ENCODE measurements around the gene SH3BGR.

DNA sequence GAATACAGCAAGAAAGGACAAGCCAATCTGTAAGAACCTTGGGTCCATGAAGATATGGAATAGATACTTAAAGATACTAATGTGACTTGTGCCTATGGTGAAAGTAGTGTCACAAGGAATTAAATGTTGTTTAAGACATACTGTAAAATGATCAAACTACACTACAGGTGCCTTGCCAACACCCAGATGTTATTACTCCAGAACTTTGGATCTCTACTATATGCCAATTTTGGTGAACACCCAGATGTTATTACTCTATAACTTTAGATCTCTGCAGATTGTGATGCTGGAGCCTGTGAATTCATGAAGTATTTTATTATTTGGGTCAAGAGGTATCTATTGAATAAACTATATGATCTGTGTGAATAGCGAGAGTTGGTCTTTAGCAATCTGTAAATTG, 101.1 kb downstream of the SH3BGR start:
- TF ChIP-seq, protein P1, sequence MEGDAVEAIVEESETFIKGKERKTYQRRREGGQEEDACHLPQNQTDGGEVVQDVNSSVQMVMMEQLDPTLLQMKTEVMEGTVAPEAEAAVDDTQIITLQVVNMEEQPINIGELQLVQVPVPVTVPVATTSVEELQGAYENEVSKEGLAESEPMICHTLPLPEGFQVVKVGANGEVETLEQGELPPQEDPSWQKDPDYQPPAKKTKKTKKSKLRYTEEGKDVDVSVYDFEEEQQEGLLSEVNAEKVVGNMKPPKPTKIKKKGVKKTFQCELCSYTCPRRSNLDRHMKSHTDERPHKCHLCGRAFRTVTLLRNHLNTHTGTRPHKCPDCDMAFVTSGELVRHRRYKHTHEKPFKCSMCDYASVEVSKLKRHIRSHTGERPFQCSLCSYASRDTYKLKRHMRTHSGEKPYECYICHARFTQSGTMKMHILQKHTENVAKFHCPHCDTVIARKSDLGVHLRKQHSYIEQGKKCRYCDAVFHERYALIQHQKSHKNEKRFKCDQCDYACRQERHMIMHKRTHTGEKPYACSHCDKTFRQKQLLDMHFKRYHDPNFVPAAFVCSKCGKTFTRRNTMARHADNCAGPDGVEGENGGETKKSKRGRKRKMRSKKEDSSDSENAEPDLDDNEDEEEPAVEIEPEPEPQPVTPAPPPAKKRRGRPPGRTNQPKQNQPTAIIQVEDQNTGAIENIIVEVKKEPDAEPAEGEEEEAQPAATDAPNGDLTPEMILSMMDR (IDR thresholded peaks at IDR 0.05) = no peak
- TF ChIP-seq ZFX (IDR thresholded peaks at IDR 0.05; ENCODE audit: borderline replicate concordance) = no peak

Data from 22Rv1 (cell line).